ENCODE results near the gene XRCC1. TPM values are rescaled to one million over a fixed set of nuclear protein-coding genes. Genes with fewer than 3 reads are reported as not detected.

The XRCC1 gene
- total and polyA plus RNA-seq, 9 of the 15 experiments (the other 6 are each of a cell fraction or from before 2014, with no cell fraction given) = 1.5 to 36.9 (median 24.9) TPM

DNA sequence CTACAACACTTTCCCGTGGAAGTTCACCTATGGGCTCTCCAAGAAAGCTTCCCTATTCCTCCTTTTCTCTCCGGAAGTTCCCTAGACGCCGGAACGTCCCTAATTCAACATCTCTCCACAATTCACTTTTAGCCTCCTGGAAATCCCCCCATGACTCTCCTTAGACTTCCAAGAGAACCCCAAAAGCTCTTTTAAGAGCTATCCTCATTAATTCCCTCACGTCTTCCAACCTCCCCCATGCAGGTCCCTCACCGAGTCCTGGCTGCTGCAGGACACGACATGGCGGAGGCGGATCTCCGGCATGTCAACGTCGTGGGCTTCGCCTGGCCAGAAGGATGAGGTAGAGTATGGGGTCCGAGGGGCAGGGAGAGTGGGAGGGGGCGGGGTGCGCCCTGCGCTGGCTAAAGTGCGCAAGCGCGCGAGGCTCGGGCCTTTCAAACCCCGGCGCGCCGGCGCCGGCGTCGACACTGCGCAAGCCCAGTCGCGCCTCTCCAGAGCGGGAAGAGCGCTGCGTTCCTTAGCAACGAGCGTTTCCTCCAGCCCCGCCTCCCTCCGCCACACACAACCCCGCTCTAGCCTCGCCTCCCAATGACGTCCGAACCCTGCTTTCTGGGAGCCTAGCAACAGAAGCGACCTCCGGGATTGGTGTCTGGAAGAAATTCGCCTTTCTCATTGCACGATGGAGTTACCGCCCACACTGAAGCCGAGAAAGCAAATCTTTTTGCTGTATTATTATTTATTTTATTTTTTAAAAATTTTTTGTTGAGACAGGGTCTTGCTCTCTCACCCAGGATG is at the start of gene XRCC1, which contains the start of gene PINLYP (continued):
- TF ChIP-seq, protein P1, sequence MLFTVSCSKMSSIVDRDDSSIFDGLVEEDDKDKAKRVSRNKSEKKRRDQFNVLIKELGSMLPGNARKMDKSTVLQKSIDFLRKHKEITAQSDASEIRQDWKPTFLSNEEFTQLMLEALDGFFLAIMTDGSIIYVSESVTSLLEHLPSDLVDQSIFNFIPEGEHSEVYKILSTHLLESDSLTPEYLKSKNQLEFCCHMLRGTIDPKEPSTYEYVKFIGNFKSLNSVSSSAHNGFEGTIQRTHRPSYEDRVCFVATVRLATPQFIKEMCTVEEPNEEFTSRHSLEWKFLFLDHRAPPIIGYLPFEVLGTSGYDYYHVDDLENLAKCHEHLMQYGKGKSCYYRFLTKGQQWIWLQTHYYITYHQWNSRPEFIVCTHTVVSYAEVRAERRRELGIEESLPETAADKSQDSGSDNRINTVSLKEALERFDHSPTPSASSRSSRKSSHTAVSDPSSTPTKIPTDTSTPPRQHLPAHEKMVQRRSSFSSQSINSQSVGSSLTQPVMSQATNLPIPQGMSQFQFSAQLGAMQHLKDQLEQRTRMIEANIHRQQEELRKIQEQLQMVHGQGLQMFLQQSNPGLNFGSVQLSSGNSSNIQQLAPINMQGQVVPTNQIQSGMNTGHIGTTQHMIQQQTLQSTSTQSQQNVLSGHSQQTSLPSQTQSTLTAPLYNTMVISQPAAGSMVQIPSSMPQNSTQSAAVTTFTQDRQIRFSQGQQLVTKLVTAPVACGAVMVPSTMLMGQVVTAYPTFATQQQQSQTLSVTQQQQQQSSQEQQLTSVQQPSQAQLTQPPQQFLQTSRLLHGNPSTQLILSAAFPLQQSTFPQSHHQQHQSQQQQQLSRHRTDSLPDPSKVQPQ (CRISPR knock-in tag; IDR thresholded peaks at IDR 0.05; ENCODE audit: borderline replicate concordance) = no peak
- TF ChIP-seq, protein P2, sequence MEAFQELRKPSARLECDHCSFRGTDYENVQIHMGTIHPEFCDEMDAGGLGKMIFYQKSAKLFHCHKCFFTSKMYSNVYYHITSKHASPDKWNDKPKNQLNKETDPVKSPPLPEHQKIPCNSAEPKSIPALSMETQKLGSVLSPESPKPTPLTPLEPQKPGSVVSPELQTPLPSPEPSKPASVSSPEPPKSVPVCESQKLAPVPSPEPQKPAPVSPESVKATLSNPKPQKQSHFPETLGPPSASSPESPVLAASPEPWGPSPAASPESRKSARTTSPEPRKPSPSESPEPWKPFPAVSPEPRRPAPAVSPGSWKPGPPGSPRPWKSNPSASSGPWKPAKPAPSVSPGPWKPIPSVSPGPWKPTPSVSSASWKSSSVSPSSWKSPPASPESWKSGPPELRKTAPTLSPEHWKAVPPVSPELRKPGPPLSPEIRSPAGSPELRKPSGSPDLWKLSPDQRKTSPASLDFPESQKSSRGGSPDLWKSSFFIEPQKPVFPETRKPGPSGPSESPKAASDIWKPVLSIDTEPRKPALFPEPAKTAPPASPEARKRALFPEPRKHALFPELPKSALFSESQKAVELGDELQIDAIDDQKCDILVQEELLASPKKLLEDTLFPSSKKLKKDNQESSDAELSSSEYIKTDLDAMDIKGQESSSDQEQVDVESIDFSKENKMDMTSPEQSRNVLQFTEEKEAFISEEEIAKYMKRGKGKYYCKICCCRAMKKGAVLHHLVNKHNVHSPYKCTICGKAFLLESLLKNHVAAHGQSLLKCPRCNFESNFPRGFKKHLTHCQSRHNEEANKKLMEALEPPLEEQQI (IDR thresholded peaks at IDR 0.05) = no peak
- TF ChIP-seq ZNF785 (CRISPR knock-in tag; IDR thresholded peaks at IDR 0.05) = no peak
- no peak for TF ChIP-seq SOX6 (IDR thresholded peaks at IDR 0.05)
- peak; percentile 41; the same call in 1 of the 2 replicates for TF ChIP-seq EP400 (IDR thresholded peaks at IDR 0.05)
- no peak for TF ChIP-seq ZNF445 (CRISPR knock-in tag; IDR thresholded peaks at IDR 0.05; ENCODE audit: low read depth)
- TF ChIP-seq, protein P3, sequence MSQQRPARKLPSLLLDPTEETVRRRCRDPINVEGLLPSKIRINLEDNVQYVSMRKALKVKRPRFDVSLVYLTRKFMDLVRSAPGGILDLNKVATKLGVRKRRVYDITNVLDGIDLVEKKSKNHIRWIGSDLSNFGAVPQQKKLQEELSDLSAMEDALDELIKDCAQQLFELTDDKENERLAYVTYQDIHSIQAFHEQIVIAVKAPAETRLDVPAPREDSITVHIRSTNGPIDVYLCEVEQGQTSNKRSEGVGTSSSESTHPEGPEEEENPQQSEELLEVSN (IDR thresholded peaks at IDR 0.05; ENCODE audit: borderline replicate concordance in 1 of 2, extremely low read depth in 1 of 2, insufficient read depth in 1 of 2, insufficient read length in 1 of 2, low read depth in 1 of 2, low read length in 1 of 2, poor library complexity in 1 of 2, severe bottlenecking in 1 of 2) = peak; percentile 75 to 80
- TF ChIP-seq RBM34 (IDR thresholded peaks at IDR 0.05; ENCODE audit: borderline replicate concordance, insufficient read depth, low read length) = no peak
- peak; percentile 54 to 76; a peak in 1 of 4 replicates for TF ChIP-seq SIN3A (IDR thresholded peaks at IDR 0.05; ENCODE audit: borderline replicate concordance in 2 of 2, control insufficient read depth in 1 of 2, low read depth in 2 of 2, low read length in 2 of 2)
- no peak for TF ChIP-seq PHF21A (IDR thresholded peaks at IDR 0.05; ENCODE audit: borderline replicate concordance, low read depth)
- TF ChIP-seq, protein P4, sequence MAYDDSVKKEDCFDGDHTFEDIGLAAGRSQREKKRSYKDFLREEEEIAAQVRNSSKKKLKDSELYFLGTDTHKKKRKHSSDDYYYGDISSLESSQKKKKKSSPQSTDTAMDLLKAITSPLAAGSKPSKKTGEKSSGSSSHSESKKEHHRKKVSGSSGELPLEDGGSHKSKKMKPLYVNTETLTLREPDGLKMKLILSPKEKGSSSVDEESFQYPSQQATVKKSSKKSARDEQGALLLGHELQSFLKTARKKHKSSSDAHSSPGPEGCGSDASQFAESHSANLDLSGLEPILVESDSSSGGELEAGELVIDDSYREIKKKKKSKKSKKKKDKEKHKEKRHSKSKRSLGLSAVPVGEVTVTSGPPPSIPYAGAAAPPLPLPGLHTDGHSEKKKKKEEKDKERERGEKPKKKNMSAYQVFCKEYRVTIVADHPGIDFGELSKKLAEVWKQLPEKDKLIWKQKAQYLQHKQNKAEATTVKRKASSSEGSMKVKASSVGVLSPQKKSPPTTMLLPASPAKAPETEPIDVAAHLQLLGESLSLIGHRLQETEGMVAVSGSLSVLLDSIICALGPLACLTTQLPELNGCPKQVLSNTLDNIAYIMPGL (CRISPR knock-in tag; IDR thresholded peaks at IDR 0.05) = no peak
- no peak for TF ChIP-seq KAT2B (IDR thresholded peaks at IDR 0.05; ENCODE audit: low read depth, low read length)
- no peak for TF ChIP-seq WHSC1 (IDR thresholded peaks at IDR 0.05; ENCODE audit: low read length)
- peak; percentile 51 for TF ChIP-seq HNRNPK (IDR thresholded peaks at IDR 0.05; ENCODE audit: low read depth, low read length, poor library complexity, severe bottlenecking)
- TF ChIP-seq, protein P5, sequence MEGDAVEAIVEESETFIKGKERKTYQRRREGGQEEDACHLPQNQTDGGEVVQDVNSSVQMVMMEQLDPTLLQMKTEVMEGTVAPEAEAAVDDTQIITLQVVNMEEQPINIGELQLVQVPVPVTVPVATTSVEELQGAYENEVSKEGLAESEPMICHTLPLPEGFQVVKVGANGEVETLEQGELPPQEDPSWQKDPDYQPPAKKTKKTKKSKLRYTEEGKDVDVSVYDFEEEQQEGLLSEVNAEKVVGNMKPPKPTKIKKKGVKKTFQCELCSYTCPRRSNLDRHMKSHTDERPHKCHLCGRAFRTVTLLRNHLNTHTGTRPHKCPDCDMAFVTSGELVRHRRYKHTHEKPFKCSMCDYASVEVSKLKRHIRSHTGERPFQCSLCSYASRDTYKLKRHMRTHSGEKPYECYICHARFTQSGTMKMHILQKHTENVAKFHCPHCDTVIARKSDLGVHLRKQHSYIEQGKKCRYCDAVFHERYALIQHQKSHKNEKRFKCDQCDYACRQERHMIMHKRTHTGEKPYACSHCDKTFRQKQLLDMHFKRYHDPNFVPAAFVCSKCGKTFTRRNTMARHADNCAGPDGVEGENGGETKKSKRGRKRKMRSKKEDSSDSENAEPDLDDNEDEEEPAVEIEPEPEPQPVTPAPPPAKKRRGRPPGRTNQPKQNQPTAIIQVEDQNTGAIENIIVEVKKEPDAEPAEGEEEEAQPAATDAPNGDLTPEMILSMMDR (IDR thresholded peaks at IDR 0.05 in 2 of 3, conservative IDR thresholded peaks at IDR 0.05 in 1 of 3; ENCODE audit: insufficient read depth in 2 of 3, low read depth in 1 of 3, low read length in 3 of 3) = no peak
- TF ChIP-seq HLTF (IDR thresholded peaks at IDR 0.05) = no peak
